Fibroblast of skin of scalp (primary cell): ENCODE measurements around the gene ASPM.
A peak's percentile ranks its signal among the peaks of the same experiment; 100 is the strongest.

ENCODE experiments used
- DNase-seq: peaks from one replicate; pipeline ENCODE4 v3.0.0-alpha.2; 2013

The ASPM gene

DNA sequence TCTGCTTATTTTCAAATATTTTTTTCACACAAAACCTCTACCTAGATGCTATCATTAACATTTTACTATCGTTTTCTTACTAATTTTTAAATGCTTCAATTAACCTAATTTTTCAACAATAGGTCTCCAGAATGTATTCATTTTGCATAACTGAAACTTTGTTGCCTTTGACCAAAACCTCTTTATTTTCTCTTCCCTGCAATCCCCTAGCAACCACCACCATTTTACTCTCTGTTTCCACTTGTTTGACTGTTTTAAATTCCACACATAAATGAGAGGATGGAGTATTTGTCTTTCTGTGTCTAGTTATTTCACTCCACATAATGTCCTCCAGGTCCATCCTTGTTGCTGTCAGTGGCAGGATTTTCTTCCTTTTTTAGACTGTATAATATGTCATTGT is 69.9 kb downstream of the ASPM start:
- no peak for DNase-seq

DNA sequence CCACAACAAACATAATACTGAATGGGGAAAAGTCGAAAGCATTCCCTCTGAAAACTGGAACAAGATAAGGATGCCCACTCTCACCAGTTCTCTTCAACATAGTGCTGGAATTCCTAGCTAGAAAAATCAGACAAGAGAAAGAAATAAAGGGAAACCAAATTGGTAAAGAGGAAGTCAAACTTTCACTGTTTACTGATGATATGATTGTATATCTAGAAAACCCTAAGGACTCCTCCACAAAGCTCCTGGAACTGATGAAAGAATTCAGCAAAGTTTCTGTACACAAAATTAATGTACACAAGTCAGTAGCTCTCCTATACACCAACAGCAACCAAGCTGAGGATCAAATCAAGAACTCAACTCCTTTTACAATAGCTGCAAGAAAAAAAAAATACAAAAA is 72.5 kb downstream of the ASPM start:
- DNase-seq = no peak

DNA sequence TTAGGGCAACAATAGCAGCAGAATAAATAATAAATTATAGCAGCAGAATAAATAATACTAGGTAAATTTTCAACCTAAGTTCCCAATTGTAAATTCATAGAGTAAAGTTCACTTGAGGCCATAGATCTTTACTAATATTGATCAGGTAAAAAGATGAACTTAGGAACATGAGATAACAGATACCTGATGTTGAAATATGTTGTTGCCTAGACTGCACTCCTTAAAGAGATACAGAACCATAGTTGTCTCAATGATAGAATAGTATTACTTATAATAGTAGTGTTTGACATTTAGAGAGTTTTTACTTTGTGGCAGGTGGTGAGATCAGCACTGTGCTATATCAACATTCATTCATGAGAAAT is 79.0 kb downstream of the ASPM start:
- no peak for DNase-seq

DNA sequence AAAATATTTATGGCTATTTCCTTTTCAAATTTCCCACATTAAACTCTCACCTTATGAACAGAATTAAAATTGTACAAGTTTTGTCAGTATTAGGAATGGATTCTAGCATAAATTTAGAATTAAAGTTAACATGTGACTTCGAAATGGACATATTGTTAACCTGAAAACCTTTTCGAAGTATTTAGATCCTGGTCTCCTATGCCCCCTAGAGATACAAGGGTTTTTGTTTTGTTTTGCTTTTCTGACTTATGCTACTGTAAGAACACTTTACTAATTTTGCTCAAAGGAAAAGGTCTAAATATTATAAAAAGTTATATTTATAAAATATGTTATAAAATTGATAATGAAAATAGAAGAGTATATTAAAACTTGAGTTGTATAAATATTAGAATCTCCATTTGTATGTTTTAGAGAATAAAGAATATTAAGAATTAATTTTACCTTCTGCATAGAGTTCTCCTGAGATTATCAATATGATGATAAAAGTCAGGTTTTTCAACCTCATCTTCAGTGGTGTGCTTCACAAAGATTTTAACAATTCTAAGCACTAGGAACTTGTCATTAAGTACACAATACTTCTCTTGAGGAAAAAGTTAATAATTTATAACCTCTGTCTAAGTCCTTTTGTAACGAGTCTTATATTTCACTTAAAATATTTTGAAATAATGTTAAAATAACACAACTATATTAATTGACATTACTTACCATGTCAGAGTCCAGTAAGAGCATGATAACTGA is 79.6 kb downstream of the ASPM start, which contains the start of gene F13B:
TSS of gene F13B (minus strand) at position 542 of the 738 bp plus-strand sequence. CDS start at position 505, 37 bp downstream.
- no peak for DNase-seq

DNA sequence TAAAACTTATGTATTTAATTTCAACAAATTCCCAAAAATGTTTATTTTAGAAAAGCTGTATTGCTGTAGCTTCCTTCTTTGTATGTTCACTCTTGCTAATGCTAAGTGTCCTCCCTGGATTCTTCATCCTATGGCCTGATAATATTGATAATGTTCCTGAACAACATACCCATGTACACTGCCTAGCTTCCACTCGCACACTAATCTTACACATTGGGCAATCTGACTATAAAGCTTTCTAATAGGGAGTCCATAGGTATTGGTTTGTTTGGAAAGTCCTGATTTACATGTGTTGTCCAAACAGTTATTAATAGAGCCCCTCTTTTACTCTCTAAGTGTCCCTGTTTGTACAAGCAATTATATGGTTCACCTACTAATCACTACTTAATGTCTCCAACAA is 80.2 kb downstream of the ASPM start:
- no peak for DNase-seq

DNA sequence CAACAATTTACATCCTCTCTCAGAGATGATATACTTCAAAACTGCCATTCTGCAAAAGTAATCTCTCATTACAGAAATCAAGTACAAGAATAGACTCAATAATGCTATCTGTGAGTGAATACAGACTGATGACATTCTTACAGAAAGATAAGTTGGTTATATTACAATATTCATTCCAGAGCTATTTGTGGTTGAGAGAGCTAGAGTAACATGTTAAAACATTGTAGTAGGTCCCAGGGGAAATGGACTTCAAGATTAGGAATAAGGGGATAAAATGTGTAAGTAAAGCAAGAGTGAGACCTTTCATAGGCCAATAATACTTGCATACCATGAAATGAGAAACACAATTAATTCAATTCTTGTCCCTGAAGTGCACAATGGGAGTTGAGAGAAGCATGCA is 80.9 kb downstream of the ASPM start:
- peak; percentile 85 for DNase-seq

DNA sequence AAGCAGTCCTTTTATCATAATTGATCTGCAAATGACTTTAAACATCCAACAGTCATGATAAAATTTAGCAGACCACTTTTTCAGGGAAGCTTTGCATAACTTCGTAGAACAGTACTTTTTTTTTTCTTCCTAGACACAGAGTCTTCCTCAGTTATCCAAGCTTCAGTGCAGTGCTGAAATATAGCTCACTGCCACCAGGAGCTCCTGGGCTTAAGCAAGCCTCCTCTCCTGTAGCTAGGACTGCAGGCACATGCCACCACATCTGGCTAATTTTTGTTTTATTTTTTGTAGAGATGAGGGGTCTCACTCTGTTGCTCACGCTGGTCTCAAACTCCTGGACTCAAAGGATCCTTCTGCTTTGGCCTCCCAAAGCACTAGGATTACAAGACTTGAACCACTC is 83.3 kb downstream of the ASPM start:
- DNase-seq = no peak

DNA sequence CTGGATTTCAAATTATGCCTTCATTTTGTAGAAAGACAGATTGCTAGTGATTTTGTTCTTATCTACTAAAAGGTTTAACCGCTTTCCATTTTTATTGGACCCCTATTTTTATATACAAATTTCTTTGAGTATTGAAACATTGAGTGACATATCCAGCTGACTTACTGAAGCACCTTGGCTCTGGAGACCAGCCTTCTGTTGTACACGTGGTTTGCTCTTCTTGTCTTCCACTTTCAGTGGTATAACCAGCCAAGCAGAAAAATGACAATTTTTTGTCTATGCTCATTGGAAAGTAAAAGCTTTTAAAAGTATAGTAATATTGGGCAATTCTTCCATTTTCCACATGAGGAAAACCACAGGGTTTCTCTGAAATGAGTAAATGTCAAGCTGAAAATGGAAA is 83.8 kb downstream of the ASPM start:
- DNase-seq = no peak

DNA sequence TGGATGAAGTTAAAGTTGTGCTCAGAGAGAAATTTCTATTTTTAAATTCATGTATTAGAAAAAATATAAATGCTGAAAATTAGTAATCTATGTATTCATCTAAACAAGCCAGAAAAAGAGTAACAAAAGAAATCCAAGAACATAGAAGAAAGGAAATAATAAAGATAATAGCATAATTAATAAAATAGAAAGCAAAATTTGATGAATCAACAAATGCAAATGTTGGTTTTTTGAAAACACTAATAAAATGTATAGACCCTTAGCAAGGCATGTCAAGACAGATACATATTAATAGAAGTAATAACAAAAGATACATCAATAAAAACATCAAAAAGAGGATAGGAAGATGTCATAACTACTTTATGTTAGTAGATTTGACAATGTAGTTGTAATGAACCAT is 97.4 kb downstream of the ASPM start:
- DNase-seq = no peak

DNA sequence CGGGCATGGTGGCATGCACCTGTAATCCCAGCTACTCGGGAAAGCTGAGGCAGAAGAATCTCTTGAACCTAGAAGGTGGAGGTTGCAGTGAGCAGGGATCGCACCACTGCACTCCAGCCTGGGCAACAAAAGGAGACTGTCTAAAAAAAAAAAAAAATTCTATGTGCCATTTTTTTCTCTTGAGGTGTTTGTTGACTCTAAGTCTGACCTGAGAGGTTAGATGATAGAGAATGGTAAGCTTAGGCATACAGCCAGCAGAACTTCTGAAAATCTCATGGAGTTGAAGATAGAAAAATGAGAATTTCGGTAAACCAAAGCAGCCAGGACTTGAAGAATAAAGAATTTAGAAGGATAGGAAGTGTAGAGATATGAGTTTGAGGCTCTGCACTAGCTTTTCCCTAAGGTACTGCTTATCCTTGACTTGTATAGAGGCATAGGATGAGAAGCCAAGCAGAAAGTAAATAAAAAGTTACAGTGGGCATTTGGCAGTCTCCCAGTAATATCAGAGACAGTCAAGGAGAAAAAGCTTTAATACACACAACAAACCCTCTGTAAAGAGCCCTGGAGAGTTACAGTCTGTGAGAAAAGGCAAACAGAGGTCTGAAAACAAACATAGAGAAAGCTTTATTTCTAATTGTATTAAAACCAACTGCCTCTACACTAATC is 103.7 kb downstream of the ASPM start:
- no peak for DNase-seq

DNA sequence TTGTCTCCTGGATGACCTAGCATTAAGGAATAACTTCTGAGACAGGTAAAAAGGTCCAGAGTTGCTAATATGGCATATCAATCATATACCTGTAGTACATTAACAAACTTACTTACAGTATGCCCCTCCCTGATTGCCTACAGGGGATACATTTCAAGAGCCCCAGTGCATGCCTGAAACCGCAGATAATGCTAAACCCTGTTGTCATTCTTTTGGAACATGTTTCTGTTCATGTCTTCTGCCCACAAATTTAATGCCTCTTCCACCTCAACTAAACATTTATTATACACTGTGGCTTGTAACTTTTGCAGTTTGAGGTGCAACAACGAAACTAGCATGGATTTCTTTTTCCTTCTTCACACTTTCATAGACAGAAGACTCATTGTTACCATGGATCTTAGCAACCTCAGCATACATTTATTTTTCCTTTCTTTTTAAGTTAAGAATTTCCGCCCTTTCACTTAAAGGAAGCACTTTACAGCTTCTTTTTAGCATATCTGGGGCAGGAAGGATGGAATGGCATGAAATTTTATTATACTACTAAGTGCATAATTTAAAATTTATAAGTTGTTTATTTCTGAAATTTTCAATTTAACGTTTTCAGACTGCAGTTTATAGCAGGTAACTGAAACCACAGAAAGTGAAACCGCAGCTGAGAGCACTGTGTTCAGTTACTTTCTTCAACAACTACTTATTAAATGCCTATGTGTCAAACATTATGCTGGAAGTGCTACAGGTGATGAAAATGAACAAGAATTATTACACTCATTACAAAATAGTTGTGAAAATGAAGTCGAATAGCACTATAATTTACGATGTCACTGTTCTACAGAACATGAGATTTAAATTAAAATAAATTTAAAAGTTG is 104.7 kb downstream of the ASPM start:
- DNase-seq = no peak

DNA sequence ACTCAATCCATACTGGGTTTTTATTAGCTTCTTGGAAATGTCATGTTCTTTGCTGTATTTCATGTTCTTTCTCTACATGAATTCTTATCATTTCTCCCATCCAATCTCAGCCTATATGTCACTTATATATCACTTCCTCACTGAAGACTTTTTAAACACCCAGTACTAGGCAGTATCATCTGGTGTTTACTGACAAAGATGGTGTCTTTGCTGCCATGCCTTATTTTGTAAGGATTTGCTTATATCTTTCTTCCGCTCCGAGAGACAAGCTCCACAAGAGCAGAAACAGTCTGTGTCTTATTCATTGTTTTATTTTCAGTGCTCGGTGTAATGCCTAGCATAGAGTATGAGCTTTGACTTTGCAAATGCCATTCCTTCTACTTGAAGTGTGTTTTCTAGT is 109.6 kb downstream of the ASPM start:
- no peak for DNase-seq

DNA sequence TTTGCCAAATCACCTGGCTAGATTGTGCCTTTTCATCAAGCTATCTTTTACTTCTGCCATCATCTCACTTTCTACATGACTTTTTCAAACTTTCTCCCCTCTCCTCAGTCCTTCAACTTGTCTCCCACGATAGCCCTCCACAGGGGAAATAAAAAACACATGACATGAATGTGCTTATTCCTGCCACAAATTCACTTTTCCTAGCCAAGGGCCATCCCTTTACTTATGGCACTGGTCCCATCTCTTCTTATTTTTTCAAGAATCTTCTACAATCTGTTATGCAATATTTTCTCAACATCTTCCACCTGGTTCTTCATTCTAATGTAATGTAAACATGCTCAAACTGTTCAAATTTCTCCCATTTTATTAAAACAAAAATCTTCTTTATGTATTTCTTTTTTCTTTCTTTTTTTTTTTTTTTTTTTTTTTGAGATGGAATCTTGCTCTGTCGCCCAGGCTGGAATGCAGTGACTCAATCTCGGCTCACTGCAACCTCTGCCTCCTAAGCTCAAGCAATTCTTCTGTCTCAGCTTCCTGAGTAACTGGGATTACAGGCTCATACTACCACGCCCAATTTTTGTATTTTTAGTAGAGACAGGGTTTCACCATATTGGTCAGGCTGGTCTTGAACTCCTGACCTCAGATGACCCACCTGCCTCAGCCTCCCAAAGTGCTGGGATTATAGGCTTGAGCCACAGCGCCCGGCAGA is 111.7 kb downstream of the ASPM start:
- peak; percentile 82 for DNase-seq
